Ishikawa (cell line): ENCODE data around the gene GTF2B.

Source experiments
- CREB1 ChIP-seq: IDR thresholded peaks from 2 replicates; pipeline ENCODE4 v1.6.1; 2012; ENCODE audit warnings: low read depth
- EGR1 ChIP-seq: IDR thresholded peaks from 2 replicates; pipeline ENCODE4 v1.6.1; 2012
- EP300 ChIP-seq: IDR thresholded peaks from 2 replicates; pipeline ENCODE4 v1.6.1; 2012; ENCODE audit warnings: borderline replicate concordance
- FOXM1 ChIP-seq: IDR thresholded peaks from 2 replicates; pipeline ENCODE4 v1.6.1; 2012; ENCODE audit warnings: low read depth, borderline replicate concordance
- MAX ChIP-seq: IDR thresholded peaks from 2 replicates; pipeline ENCODE4 v1.6.1; 2012
- NFIC ChIP-seq: IDR thresholded peaks from 2 replicates; pipeline ENCODE4 v1.6.1; 2012
- REST ChIP-seq: IDR thresholded peaks from 2 replicates; pipeline ENCODE4 v1.6.1; 2012; ENCODE audit warnings: low read depth, mild to moderate bottlenecking
- TAF1 ChIP-seq: IDR thresholded peaks from 2 replicates; pipeline ENCODE4 v1.6.1; 2012; ENCODE audit warnings: low read depth, mild to moderate bottlenecking
- YY1 ChIP-seq: IDR thresholded peaks from 2 replicates; pipeline ENCODE4 v1.6.1; 2012; ENCODE audit warnings: low read depth

- TF ChIP-seq EGR1 (no peak), FOXM1 (no peak), MAX (no peak), YY1 (no peak), NFIC (no peak), EP300 (no peak), TAF1 (no peak), REST (no peak), CREB1 (no peak)
Observed at GRCh38 chr1:88885933-88886332, 5.4 kb downstream of the GTF2B start.
